T-helper 2 cell (primary cell): ENCODE data around the gene SH2D3C.

ENCODE experiments used
- DNase-seq, 5 experiments: peaks; one replicate each; pipeline versions ENCODE4 v3.0.0 to v3.0.0-alpha.2; 2012 to 2022
- total RNA-seq, 2 donors: gene quantifications; one replicate each; lab custom pipeline; 2026; lab: John Stamatoyannopoulos, UW

SH2D3C gene, protein sequence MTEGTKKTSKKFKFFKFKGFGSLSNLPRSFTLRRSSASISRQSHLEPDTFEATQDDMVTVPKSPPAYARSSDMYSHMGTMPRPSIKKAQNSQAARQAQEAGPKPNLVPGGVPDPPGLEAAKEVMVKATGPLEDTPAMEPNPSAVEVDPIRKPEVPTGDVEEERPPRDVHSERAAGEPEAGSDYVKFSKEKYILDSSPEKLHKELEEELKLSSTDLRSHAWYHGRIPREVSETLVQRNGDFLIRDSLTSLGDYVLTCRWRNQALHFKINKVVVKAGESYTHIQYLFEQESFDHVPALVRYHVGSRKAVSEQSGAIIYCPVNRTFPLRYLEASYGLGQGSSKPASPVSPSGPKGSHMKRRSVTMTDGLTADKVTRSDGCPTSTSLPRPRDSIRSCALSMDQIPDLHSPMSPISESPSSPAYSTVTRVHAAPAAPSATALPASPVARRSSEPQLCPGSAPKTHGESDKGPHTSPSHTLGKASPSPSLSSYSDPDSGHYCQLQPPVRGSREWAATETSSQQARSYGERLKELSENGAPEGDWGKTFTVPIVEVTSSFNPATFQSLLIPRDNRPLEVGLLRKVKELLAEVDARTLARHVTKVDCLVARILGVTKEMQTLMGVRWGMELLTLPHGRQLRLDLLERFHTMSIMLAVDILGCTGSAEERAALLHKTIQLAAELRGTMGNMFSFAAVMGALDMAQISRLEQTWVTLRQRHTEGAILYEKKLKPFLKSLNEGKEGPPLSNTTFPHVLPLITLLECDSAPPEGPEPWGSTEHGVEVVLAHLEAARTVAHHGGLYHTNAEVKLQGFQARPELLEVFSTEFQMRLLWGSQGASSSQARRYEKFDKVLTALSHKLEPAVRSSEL
- 27.1 to 46.9 reads per million in 2 donors for total RNA-seq

GRCh38 chr9:127778280-127779135 lies at the start of gene SH2D3C:
Gene SH2D3C, minus strand, starts transcription at chr9:127778666. Its CDS starts 39 bp downstream, at chr9:127778627.
- peak in 3 of 5 experiments; percentile 22 to 64 (median 24) for DNase-seq

DNA sequence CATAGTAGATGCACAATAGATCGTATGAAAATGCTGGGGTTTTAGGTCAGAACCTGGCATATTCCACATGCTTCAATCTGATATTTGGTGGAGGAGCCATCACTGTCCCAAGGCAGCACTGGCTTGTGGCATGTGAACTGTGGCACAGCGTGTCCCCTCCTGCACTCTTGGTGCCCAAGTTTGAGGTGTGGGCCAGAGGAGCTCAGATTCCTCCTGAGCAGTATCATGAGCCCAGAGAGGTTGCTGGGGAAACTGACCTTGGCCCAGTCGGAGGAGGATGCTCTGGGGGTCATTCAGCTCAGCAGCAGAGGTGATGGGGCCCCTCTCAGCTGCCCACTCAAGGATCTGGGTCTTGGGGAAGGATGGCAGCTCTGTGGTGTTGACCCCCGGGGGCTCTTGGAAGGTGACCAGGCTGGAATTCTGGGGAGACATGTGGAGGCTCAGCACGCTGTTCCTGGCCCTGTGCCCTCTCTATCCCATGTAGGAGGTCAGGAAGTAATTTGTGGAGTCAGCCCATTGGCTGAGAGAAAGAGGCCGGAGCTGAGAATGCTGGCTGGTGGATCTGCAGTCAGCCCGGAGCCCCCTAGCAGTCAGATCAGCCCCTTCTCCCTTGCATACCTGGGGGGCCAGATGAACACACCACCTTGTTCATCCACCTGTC lies 47.9 kb upstream of the SH2D3C start:
- no peak for DNase-seq

- DNase-seq, result no peak
Measured at GRCh38 chr9:127825319-127826051, 47.0 kb upstream of the SH2D3C start.

GRCh38 chr9:127822108-127822507 lies 43.6 kb upstream of the SH2D3C start:
- DNase-seq, result no peak

DNA sequence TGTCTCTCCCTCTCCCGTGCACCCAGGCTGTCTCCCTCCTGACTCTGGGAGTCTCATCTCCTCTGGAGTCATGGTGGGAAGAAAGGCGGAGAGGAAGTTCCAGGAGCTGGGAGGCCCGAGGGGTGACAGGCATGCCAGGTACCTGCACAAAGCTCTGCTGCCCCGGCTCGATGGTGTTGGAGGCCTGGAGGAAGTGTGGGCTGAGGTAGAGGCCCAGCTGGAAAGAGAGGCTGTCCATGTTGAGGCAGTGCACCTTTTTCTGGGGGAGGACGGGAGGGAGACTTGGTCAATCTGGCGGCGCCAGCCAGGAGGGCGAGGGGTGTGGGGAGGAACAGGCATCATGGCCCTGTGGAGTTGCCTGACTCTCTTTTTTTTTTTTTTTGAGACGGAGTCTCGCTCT lies 40.1 kb upstream of the SH2D3C start:
- DNase-seq, result no peak

- no peak for DNase-seq
Measured at GRCh38 chr9:127817881-127818434, 39.5 kb upstream of the SH2D3C start.

DNA sequence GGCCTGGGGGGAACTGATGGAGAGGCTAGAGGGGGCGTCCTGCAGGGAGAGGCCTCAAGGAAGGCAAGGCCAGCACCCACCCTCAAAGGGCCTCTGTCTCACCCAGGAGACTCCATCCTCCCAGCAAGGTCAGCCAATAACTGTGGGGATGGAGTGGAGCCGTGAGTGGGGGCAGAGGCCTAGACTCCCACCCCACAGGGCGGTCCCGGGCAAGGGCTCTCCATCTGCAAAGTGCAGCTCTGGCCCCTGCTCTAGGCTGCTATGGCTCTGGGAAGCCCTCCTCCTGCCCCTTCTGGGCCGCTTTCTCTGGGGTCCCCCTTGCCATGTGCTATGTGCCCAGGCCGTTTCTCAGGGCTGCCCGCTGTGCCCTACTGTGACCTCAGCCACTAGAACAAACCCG lies 38.3 kb upstream of the SH2D3C start:
- no peak for DNase-seq

DNA sequence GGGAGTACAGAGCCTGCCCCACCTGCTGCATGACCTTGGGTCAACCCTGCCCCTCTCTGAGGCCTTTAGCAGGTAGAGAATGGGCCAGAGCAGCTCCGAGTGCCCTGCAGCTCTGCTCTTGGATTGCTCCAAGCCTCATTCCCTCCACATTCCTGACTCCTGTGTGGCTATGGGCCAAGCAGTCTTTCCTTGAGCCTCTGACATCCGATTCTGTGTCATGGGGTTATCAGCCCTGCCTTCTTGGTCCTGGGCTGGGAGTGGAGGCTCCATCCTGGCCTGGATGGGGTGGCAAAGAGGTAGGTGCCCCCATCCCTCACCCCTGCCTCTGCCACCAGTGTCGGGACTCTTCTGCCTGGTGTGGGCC lies 37.9 kb upstream of the SH2D3C start:
- DNase-seq, result no peak

- DNase-seq, result no peak
Measured at GRCh38 chr9:127815512-127816361, 37.3 kb upstream of the SH2D3C start.

- DNase-seq, result no peak
Measured at GRCh38 chr9:127814619-127815511, 36.4 kb upstream of the SH2D3C start.

DNA sequence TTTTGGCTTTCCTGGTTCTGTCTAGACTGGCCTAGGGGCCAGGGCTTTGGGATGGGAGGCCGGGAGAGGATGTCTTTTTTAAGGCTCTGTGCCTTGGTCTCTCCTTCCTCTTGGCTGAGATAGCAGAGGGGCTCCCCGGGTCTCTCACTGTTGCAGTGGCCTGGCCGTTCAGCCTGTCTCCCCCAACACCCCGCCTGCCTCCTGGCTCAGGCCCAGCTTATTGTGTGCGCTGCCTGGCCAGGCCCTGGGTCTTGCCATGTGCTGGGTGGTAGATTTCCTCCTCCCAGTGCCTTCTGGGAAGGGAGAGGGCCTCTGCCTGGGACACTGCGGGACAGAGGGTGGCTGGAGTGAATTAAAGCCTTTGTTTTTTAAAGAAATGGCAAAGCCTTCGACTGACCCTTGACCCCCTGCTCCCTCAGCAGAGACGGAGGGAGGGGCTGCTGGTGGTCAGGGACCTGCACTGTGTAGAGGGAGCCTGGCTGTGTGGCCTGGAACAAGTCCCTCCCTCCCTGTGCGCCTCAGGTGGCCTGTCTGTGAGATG lies 35.3 kb upstream of the SH2D3C start:
- no peak for DNase-seq

DNA sequence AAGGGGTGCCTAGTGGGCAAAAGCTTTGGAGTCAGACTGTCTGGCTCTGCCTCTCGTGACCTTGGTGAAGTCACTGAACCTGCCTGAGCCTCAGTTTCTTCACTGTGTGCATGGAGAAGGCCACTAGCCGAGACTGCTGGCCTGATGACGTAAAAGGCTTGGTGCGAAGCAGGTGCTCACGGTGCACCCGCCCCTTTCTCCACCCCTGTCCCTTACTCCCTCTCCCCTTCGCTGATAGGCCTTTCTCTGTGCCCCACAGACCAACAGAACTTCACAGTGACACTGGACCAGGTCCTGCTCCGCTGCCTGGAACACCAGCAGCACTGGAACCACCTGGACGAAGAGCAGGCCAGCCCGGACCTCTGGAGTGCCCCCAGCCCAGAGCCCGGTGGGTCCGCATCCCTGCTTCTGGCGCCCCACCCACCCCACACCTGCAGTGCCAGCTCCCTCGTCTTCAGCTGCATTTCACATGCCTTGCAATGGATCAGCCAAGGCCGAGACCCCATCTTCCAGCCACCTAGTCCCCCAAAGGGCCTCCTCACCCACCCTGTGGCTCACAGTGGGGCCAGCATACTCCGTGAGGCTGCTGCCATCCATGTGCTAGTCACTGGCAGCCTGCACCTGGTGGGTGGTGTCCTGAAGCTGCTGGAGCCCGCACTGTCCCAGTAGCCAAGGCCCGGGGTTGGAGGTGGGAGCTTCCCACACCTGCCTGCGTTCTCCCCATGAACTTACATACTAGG lies 34.6 kb upstream of the SH2D3C start:
- no peak for DNase-seq

GRCh38 chr9:127812011-127812410 lies 33.5 kb upstream of the SH2D3C start:
- no peak for DNase-seq

- DNase-seq, result no peak
Measured at GRCh38 chr9:127810378-127811187, 32.1 kb upstream of the SH2D3C start.

GRCh38 chr9:127809540-127810377 lies 31.3 kb upstream of the SH2D3C start:
- no peak for DNase-seq

GRCh38 chr9:127809002-127809539 lies 30.6 kb upstream of the SH2D3C start:
- peak in 1 of 5 experiments; percentile 31 for DNase-seq
